NCI-H69 (cell line): Measurements from ENCODE around the gene UCN.
A peak's percentile ranks its signal among the peaks of the same experiment; 100 is the strongest.
"Not testable (repeated sequence)": the region's sequence is repeated elsewhere in the genome, so short reads cannot be mapped to it uniquely, and the experiment has no call there.

ENCODE experiments used
- DNase-seq: peaks from one replicate; lab custom pipeline; 2025; lab: John Stamatoyannopoulos, UW

UCN gene, protein sequence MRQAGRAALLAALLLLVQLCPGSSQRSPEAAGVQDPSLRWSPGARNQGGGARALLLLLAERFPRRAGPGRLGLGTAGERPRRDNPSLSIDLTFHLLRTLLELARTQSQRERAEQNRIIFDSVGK

DNA sequence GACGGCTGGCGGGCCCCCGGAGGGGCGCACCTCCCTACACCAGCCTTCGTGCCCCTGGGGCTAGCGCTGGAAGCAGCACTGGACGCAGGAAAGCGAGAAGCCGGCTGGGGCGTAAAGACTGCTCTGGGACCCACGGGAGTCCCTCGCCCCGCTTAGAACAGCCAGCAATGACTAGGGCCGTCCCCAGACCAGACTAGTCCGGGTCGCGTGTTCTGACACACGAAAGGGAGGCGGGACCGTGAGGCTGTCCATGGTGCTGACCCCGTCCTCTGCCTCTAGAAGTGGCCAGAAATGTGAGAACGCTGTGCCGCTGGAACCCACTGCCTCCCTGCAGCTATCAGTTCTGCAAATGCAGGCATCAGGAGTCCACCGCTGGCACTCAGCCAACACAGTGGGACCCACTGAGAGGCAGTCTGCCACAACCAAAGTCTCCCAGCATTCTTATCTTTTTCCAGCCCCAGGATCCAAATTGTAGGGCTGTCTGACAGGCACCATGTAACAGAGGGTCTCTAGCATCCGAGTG, at the start of gene UCN:
TSS of gene UCN (minus strand) at position 87 of the 523 bp plus-strand sequence. CDS start 550 bp downstream, outside the sequence.
- DNase-seq, result peak; percentile 63

GRCh38 chr2:27356382-27357181, 48.3 kb upstream of the UCN start, which contains the start of gene GTF3C2:
Gene GTF3C2 (minus strand): TSS chr2:27356764. CDS start chr2:27343554, 13,210 bp downstream.
- peak; percentile 96 for DNase-seq

DNA sequence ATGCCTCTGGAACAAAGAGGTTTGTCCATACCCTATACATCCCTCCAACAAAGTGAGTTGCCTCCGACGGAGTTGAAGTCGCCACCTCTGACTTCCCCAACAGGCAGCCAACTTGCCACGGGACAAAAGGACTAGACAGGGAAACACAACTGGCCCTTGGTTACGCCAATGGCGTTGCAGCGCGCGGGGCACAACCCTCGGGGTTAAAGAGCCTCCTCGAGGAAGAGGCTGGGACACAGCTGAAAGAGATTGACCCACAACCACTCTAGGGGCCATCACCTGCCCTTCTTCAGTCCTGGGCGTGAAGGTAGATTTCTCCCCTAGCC, 47.8 kb upstream of the UCN start:
- peak; percentile 52 for DNase-seq

GRCh38 chr2:27354597-27354927, 46.3 kb upstream of the UCN start:
- no peak for DNase-seq

DNA sequence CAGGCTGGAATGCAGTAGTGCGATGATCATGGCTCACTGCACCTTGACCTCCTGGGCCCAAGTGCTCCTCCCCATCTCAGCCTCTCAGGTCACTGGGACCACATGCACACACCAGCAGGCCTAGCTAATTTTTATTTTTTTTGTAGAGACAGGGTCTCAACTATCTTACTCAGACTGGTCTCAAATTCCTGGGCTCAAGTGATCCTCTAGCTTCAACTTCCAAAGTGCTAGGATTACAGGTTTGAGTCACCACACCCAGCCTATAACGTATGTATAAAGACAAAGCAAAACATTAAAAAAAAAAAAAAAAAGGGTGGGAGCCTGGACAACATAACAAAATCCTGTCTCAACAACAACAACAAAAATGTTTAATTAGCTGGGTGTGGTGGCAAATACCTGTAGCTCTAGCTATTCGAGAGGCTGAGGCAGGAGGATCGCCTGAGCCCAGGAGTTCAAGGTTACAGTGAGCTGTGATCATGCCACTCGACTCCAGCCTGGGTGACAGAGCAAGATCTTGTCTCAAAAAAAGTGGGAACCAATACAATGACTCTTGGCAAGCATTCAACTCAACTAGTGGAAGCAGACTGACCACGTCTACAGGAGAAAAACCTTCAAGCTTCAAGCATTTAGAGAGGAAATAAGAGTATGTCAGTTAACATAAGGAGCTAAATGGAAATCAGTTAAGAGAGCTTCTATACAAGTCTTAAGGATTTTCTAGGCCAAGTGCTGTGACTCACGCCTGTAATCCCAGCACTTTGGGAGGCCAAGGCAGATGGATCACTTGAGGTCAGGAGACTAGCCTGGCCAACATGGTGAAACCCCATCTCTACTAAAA, 45.7 kb upstream of the UCN start:
- no peak for DNase-seq

- not testable (repeated sequence) for DNase-seq
These were observed 45.1 kb upstream of the UCN start for GRCh38 chr2:27353386-27353761.

GRCh38 chr2:27351802-27352598, 43.8 kb upstream of the UCN start:
- DNase-seq, result no peak

DNA sequence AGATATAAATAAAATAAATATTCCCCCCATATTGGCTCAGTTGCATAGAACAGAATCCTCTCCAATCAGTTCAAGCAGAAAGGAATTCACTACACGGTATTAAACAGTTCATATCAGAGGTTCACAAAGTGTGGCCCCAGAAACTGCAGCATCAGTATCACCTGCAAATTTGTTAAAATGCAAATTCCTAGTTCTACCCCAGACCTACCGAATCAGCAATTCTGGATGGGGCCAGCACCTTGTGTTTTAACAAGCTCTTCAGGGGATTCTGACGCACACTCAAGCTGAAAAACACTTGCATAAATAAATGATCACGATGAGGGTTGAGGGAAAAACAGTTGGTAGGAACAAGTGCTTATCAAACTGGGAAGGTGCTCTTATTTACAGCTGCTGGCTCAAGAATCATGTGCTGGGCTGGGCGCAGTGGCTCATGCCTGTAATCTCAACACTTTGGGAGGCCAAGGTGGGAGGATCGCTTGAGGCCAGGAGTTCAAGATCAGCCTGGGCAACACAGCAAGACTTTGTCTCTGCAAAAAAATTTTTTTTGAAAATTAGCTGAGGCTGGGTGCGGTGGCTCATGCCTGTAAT, 42.0 kb upstream of the UCN start:
- DNase-seq, result no peak

- DNase-seq, result no peak
These were observed 39.4 kb upstream of the UCN start for GRCh38 chr2:27347641-27348040.

GRCh38 chr2:27336173-27336572, 27.9 kb upstream of the UCN start:
- no peak for DNase-seq

GRCh38 chr2:27335311-27335710, 27.1 kb upstream of the UCN start:
- no peak for DNase-seq

DNA sequence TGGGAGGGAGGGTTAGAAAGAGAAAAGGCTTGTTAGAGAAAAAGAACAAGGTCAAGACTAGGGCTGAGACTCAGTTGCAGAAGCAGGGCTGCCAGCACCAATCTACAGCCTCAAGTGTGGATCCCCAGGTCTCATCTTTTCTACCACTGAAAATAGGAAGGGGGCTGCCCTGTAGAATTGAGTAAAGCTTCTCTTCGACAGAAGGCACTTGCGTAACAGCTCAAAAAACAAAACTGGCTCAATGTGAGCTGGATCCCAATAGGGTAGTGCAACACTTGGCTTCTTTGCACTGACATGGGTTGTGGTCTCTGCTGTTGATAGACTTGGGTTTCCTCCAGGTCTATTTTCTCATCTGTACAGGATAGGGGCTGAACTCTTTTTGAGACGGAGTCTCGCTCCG, 16.5 kb upstream of the UCN start:
- no peak for DNase-seq

GRCh38 chr2:27323596-27324285, 15.5 kb upstream of the UCN start:
- peak; percentile 24 for DNase-seq

DNA sequence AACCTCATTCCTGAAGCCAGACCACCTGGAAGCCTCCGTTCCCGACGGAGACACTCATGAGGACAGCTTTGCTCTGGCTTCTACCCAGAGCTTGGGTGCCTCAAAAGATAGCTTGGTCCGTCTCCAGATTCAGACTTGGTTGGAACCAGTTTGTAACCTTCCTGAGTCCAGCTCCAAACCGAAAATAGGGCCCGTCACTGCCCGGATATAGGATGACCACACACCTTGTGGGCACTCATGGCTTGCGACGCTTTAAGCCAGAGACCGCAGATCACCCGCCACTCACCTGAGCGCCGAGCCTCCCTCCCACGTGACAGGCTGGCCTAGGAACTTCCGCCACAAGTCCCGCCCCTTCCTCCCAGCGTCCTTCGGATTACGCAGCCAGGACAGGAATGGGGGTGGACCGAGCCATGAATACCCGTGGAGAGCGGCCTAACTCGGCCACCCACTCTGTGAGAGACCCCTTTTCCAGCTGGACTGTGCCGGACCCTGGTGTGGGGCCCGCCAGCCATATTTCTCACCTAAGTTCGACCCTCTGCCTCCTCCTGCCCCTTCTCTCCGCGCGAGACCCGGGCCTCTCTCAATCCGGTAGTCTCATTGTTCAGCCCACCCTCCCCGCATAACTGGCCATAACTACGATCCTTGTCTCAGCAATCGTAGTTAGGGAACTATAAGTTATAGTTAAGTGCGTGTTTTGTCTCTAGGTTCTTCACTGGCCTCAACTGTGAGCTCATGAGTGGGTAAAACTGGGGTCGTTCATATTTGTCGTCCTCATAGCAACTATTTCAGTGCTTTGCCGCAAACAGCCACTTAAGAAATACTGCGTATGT, 14.7 kb upstream of the UCN start, which contains the start of gene MPV17:
TSS of gene MPV17 (minus strand) at position 332 of the 830 bp plus-strand sequence. CDS start 580 bp downstream, outside the sequence.
- peak; percentile 89 for DNase-seq

DNA sequence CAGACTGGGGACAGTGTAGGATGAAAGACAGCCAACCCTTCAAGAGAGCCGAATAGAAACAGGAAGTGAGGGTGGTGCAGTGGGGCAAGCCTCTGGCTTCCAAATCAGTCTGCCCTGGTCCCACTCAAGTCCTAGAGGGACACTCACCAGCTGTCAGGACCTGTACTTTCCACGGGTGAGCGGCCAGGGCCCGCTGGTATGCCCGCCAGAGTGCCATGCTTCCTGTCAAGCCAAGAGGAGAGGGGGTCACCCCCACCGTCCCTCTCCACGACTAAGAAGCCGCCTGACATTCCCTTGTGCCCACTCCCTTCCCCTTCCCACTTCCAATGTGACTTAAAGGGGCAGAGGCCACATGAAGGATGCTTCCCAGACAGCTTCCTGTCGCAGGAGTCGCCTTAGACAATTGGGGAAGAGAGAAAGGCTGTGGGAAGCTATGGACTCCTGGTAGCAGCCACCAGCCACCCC, 14.1 kb upstream of the UCN start:
- DNase-seq, result peak; percentile 5

GRCh38 chr2:27320958-27321543, 12.8 kb upstream of the UCN start:
- DNase-seq, result peak; percentile 59

DNA sequence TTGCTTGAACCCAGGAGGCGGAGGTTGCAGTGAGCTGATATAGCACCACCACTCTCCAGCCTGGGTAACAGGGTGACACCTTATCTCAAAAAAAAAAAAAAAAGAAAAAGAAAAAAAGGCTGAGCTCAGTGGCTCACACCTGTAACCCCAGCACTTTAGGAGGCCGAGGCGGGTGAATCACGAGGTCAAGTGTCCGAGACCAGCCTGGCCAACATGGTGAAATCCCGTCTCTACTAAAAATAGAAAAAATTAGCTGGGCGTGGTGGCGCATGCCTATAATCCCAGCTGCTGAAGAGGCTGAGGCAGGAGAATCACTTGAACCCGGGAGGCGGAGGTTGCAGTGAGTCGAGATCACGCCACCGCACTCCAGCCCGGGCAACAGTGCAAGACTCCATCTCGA, 11.6 kb upstream of the UCN start:
- DNase-seq, result not testable (repeated sequence)

- DNase-seq, result peak; percentile 91
These were observed 8.6 kb upstream of the UCN start for GRCh38 chr2:27316655-27317412.

DNA sequence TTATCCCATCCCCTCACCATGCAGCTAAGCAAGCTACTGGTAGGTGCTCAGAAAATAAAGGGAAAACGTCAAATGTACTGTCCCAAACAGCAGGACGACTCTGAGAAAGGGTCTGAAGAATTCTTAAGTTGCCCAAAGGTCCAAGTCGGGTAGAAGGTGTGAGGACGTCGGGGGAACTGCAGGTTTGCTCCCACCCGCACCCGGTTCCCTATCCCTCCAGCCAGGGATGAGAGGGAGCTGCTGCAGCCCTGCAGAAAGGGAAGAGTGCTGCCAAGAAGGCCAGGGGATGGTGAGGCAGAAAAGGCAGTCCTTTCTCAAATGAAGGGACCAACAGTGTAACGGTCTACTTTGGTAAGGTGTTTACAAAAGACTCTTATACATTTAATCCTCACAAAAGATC, 6.9 kb upstream of the UCN start:
- no peak for DNase-seq
